ENCODE data around the gene MSRB1. TPM values are rescaled to one million over a fixed set of nuclear protein-coding genes. Genes with fewer than 3 reads are reported as not detected.

MSRB1 gene
- total and polyA plus RNA-seq, 2 donors (not counting 1 experiment from before 2014, with no cell fraction given) = 8.5 to 17.5 TPM

GRCh38 chr16:1945559-1946391, 2.8 kb upstream of the MSRB1 start:
- H3K4me1 Mint-ChIP-seq = peaks cover 21% of the 10 kb centered on the region
- no peaks in the 10 kb centered on the region for H3K79me2 ChIP-seq (ENCODE audit: control insufficient read depth, insufficient read depth, low read length)
- H3K27me3 Mint-ChIP-seq = no peaks in the 10 kb centered on the region
- intact Hi-C loops (cut with micrococcal nuclease) = loop anchor here (10.0 kb wide), 1 partner anchor 49 kb away; no protein-coding TSS in a partner anchor
- ChIA-PET POLR2A (interaction anchor here (0.6 kb wide), 1 partner anchor 411 kb away, joined by 3 read pairs; no protein-coding TSS in a partner anchor), CTCF (interaction anchor here (1.6 kb wide), 1 partner anchor 17 kb away, joined by 7 read pairs; no protein-coding TSS in a partner anchor)
- ATAC-seq (ENCODE audit: low read depth) = no peak
- no peak overlapping the region for H3K27ac ChIP-seq (ENCODE audit: low read length in 2 of 2)
- H3K9me3 ChIP-seq (ENCODE audit: control extremely low read depth in 1 of 3, control insufficient read depth in 2 of 3, insufficient read depth in 1 of 3, low read length in 2 of 3) = no peaks in the 10 kb centered on the region
- no peaks in the 10 kb centered on the region for H3K9me3 Mint-ChIP-seq (ENCODE audit: insufficient read depth)
- no peak overlapping the region for H2AFZ ChIP-seq (ENCODE audit: insufficient read depth, low read depth, low read length, poor library complexity, severe bottlenecking)
- 91% methylated on average over 16 of the region's 19 CpGs for WGBS (ENCODE audit: insufficient coverage)
- no peak for DNase-seq
- peaks cover 14 to 19% of the 10 kb centered on the region in 2 donors for H3K4me1 ChIP-seq (ENCODE audit: control insufficient read depth in 2 of 2, insufficient read depth in 2 of 2, low read length in 2 of 2)
- no peak overlapping the region for H3K4me3 ChIP-seq (ENCODE audit: control extremely low read depth in 1 of 5, extremely low read depth in 1 of 5, insufficient read depth in 1 of 5, low read depth in 2 of 5, low read length in 4 of 5)
- TF ChIP-seq CTCF (IDR thresholded peaks at IDR 0.05) = no peak
- TF ChIP-seq EZH2 (IDR thresholded peaks at IDR 0.05; ENCODE audit: borderline replicate concordance, insufficient read depth, low read depth, low read length, poor library complexity, severe bottlenecking) = no peak
- no peak overlapping the region for H3K4me3 Mint-ChIP-seq
- no peaks in the 10 kb centered on the region for H3K27me3 ChIP-seq (replicated peaks in 1 of 4; ENCODE audit: control extremely low read depth in 1 of 4, control insufficient read depth in 3 of 4, insufficient read depth in 4 of 4, low read length in 3 of 4)
- no peak overlapping the region for H3K4me2 ChIP-seq (replicated peaks; ENCODE audit: low read depth, low read length, poor library complexity, severe bottlenecking)
- H4K20me1 ChIP-seq (ENCODE audit: control insufficient read depth, insufficient read depth, low read length, poor library complexity, severe bottlenecking) = no peaks in the 10 kb centered on the region
- H3K27ac Mint-ChIP-seq = no peak overlapping the region
- no peaks in the 10 kb centered on the region for H3K36me3 ChIP-seq (replicated peaks in 1 of 2; ENCODE audit: control extremely low read depth in 1 of 2, control insufficient read depth in 1 of 2, extremely low read depth in 1 of 2, insufficient read depth in 2 of 2, low read length in 1 of 2)
- no peak overlapping the region for H3K9ac ChIP-seq (ENCODE audit: low read length)
